Type B pancreatic cell (in vitro differentiated cells): ENCODE measurements around the gene LGALS9. TPM values are rescaled to one million over a fixed set of nuclear protein-coding genes. Genes with fewer than 3 reads are reported as not detected.
"Not testable (repeated sequence)": the region's sequence is repeated elsewhere in the genome, so short reads cannot be mapped to it uniquely, and the experiment has no call there.

Experiments used
- DNase-seq: peaks from one replicate; pipeline ENCODE4 v3.0.0; 2021; ENCODE audit warnings: mixed read lengths; ENCODE audit not compliant: unreplicated experiment; ENCODE audit errors: extremely low spot score
- H3K27ac Mint-ChIP-seq: 2 replicates; pipeline ENCODE4 v1.8.0; 2021; ENCODE audit warnings: mild to moderate bottlenecking, mixed read lengths
- H3K27me3 Mint-ChIP-seq: 2 replicates; pipeline ENCODE4 v1.8.0; 2021; ENCODE audit warnings: mixed read lengths
- H3K36me3 Mint-ChIP-seq: 2 replicates; pipeline ENCODE4 v1.8.0; 2021; ENCODE audit warnings: mixed read lengths
- H3K4me1 Mint-ChIP-seq: one replicate; pipeline ENCODE4 v1.8.0; 2021; ENCODE audit warnings: mixed read lengths; ENCODE audit not compliant: unreplicated experiment
- H3K4me3 Mint-ChIP-seq: 2 replicates; pipeline ENCODE4 v1.8.0; 2021; ENCODE audit warnings: mild to moderate bottlenecking, mixed read lengths
- H3K9me3 Mint-ChIP-seq: 2 replicates; pipeline ENCODE4 v1.8.0; 2021; ENCODE audit warnings: mixed read lengths
- CTCF ChIP-seq: fragments of 200-600 bp; sonication (generic); conservative IDR thresholded peaks from 2 replicates; pipeline ENCODE4 v1.5.0; 2021; ENCODE audit warnings: antibody characterized with exemption, mild to moderate bottlenecking
- total RNA-seq: library from RNA; stranded (reverse); gene quantifications from 2 replicates; pipeline ENCODE4 v1.2.1, GENCODE V29; 2021; ENCODE audit warnings: low replicate concordance

The LGALS9 gene
- total RNA-seq, 1 donor from 2014 or later = 25.3 TPM

GRCh38 chr17:27690882-27691281 is 59.9 kb downstream of the LGALS9 start:
- H3K27ac Mint-ChIP-seq = no peak overlapping the region
- H3K27me3 Mint-ChIP-seq = peaks cover under 1% of the 10 kb centered on the region
- H3K9me3 Mint-ChIP-seq = peaks cover 5% of the 10 kb centered on the region
- no peak for TF ChIP-seq CTCF
- H3K4me1 Mint-ChIP-seq = no peaks in the 10 kb centered on the region
- no peak overlapping the region for H3K4me3 Mint-ChIP-seq
- H3K36me3 Mint-ChIP-seq = no peaks in the 10 kb centered on the region
- no peak for DNase-seq

- H3K9me3 Mint-ChIP-seq, H3K27me3 Mint-ChIP-seq, H3K4me3 Mint-ChIP-seq, DNase-seq, H3K27ac Mint-ChIP-seq, H3K4me1 Mint-ChIP-seq, H3K36me3 Mint-ChIP-seq: not testable (repeated sequence)
Observed at GRCh38 chr17:27695254-27695814, 64.3 kb downstream of the LGALS9 start.

Other genes starting within 250 kb of the LGALS9 start
- gene KSR1, start 174.7 kb upstream of the LGALS9 start, total RNA-seq = 57.8 and 74.0 TPM in 2 replicates
- gene NOS2, start 169.3 kb downstream of the LGALS9 start, total RNA-seq = 1.1 and 7.6 TPM in 2 replicates